Natural killer cell treated with Interleukin-12 subunit alpha and Interleukin-12 subunit beta and Interleukin-15 and Interleukin-18, amount 100 ng/mL, for 72 hours (primary cell): Measurements from ENCODE around the gene ZNF747. TPM values are rescaled to one million over a fixed set of nuclear protein-coding genes. Genes with fewer than 3 reads are reported as not detected.

Experiments used
- ATAC-seq, 2 donors: fragments of 150-1000 bp; cut with Tn5 transposase in 1 of 2; sonication (Bioruptor Pico), chemical (Tn5 transposase) in 1 of 2; 2 replicates each; pipeline ENCODE4 v1.10.0; 2021
- DNase-seq: peaks from one replicate; pipeline ENCODE4 v3.0.0; 2022; ENCODE audit warnings: low spot score
- H3K27ac Mint-ChIP-seq, 2 donors: 1 replicate in 1 of 2; 2 replicates in 1 of 2; pipeline ENCODE4 v1.8.0; 2022; ENCODE audit warnings: mixed read lengths in 2 of 2, mild to moderate bottlenecking in 1 of 2, moderate library complexity in 1 of 2
- H3K27me3 Mint-ChIP-seq, 2 donors: 1 replicate in 1 of 2; 2 replicates in 1 of 2; pipeline ENCODE4 v1.8.0; 2022; ENCODE audit warnings: mixed read lengths in 2 of 2
- H3K36me3 Mint-ChIP-seq: one replicate; pipeline ENCODE4 v1.8.0; 2022; ENCODE audit warnings: mixed read lengths
- H3K4me1 Mint-ChIP-seq, 2 donors: 1 replicate in 1 of 2; 2 replicates in 1 of 2; pipeline ENCODE4 v1.8.0; 2022; ENCODE audit warnings: low read depth in 2 of 2, mixed read lengths in 2 of 2, mild to moderate bottlenecking in 1 of 2
- H3K4me3 Mint-ChIP-seq: one replicate; pipeline ENCODE4 v1.8.0; 2022; ENCODE audit warnings: mixed read lengths
- H3K9me3 Mint-ChIP-seq: 2 replicates; pipeline ENCODE4 v1.8.0; 2022; ENCODE audit warnings: mixed read lengths
- total RNA-seq, 2 donors: library from RNA; stranded (reverse); gene quantifications; one replicate each; pipeline ENCODE4 v1.2.3, GENCODE V29; 2022

The ZNF747 gene
- total RNA-seq, 2 donors from 2014 or later, result 8.7 to 10.3 TPM

GRCh38 chr16:30499284-30499683 is 35.4 kb downstream of the ZNF747 start:
- DNase-seq (no peak), ATAC-seq (peak in 1 of 2 donors; percentile 28)
- Mint-ChIP-seq H3K27me3 (no peaks in the 10 kb centered on the region), H3K27ac (peak overlapping the region in 1 of 2 donors; percentile 22), H3K4me1 (peaks cover 4 to 24% of the 10 kb centered on the region in 2 donors), H3K9me3 (no peaks in the 10 kb centered on the region), H3K4me3 (no peak overlapping the region), H3K36me3 (peaks cover 23% of the 10 kb centered on the region)

- Mint-ChIP-seq H3K4me3 (no peak overlapping the region), H3K27me3 (no peaks in the 10 kb centered on the region), H3K27ac (peak overlapping the region; percentile 53 to 57), H3K9me3 (no peaks in the 10 kb centered on the region), H3K4me1 (peaks cover 21 to 34% of the 10 kb centered on the region in 2 donors), H3K36me3 (peaks cover 17% of the 10 kb centered on the region)
- ATAC-seq, result no peak
- no peak for DNase-seq
Observed at GRCh38 chr16:30494709-30495108, 39.9 kb downstream of the ZNF747 start.

GRCh38 chr16:30493941-30494488 is 40.6 kb downstream of the ZNF747 start:
- DNase-seq (no peak), ATAC-seq (peak in 1 of 2 donors; percentile 5)
- H3K27me3 Mint-ChIP-seq, result no peaks in the 10 kb centered on the region
- no peak overlapping the region for H3K4me3 Mint-ChIP-seq
- no peaks in the 10 kb centered on the region for H3K9me3 Mint-ChIP-seq
- H3K36me3 Mint-ChIP-seq, result peaks cover 13% of the 10 kb centered on the region
- peaks cover 21 to 33% of the 10 kb centered on the region in 2 donors for H3K4me1 Mint-ChIP-seq
- peak overlapping the region; percentile 53 to 57 for H3K27ac Mint-ChIP-seq

- Mint-ChIP-seq H3K4me1 (peaks cover 27 to 40% of the 10 kb centered on the region in 2 donors), H3K36me3 (peaks cover 17% of the 10 kb centered on the region), H3K9me3 (no peaks in the 10 kb centered on the region), H3K27ac (peak overlapping the region; percentile 47 to 88), H3K27me3 (no peaks in the 10 kb centered on the region), H3K4me3 (no peak overlapping the region)
- DNase-seq (no peak), ATAC-seq (peak; percentile 58 to 62)
Observed at GRCh38 chr16:30491744-30492308, 42.8 kb downstream of the ZNF747 start.

GRCh38 chr16:30491229-30491628 is 43.4 kb downstream of the ZNF747 start:
- Mint-ChIP-seq H3K27ac (peak overlapping the region; percentile 47 to 88), H3K4me1 (peaks cover 32 to 43% of the 10 kb centered on the region in 2 donors), H3K9me3 (no peaks in the 10 kb centered on the region), H3K36me3 (peaks cover 22% of the 10 kb centered on the region), H3K4me3 (no peak overlapping the region), H3K27me3 (no peaks in the 10 kb centered on the region)
- DNase-seq (no peak), ATAC-seq (no peak)

DNA sequence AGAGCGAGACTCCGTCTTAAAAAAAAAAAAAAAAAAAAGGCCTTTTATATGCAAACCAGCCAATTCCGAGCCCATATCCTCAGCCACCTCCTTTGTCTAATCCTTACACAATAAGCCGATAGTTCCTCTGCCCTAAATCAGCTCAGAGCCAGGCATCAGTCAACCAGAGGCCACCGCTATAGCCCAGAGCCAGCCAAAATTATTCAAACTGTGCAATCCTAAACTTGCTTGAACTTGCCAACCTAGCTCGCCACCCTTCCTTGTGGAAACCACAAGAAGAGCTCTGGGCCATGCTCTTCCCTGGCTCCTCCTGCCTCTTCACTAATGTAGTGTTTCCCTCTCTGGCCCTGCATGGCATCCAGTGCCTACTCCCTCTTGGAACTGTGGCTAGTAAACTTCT is 44.4 kb downstream of the ZNF747 start:
- peak overlapping the region; percentile 47 to 88 for H3K27ac Mint-ChIP-seq
- no peaks in the 10 kb centered on the region for H3K27me3 Mint-ChIP-seq
- ATAC-seq (no peak), DNase-seq (no peak)
- H3K4me3 Mint-ChIP-seq, result no peak overlapping the region
- H3K9me3 Mint-ChIP-seq, result no peaks in the 10 kb centered on the region
- H3K36me3 Mint-ChIP-seq, result peaks cover 28% of the 10 kb centered on the region
- H3K4me1 Mint-ChIP-seq, result peaks cover 35 to 44% of the 10 kb centered on the region in 2 donors

GRCh38 chr16:30488764-30489605 is 45.7 kb downstream of the ZNF747 start:
- Mint-ChIP-seq H3K27ac (peak overlapping the region; percentile 55 to 80), H3K4me1 (peaks cover 35 to 38% of the 10 kb centered on the region in 2 donors), H3K27me3 (no peaks in the 10 kb centered on the region), H3K36me3 (peaks cover 23% of the 10 kb centered on the region), H3K4me3 (no peak overlapping the region), H3K9me3 (no peaks in the 10 kb centered on the region)
- DNase-seq, result no peak
- ATAC-seq, result peak in 1 of 2 donors; percentile 3

DNA sequence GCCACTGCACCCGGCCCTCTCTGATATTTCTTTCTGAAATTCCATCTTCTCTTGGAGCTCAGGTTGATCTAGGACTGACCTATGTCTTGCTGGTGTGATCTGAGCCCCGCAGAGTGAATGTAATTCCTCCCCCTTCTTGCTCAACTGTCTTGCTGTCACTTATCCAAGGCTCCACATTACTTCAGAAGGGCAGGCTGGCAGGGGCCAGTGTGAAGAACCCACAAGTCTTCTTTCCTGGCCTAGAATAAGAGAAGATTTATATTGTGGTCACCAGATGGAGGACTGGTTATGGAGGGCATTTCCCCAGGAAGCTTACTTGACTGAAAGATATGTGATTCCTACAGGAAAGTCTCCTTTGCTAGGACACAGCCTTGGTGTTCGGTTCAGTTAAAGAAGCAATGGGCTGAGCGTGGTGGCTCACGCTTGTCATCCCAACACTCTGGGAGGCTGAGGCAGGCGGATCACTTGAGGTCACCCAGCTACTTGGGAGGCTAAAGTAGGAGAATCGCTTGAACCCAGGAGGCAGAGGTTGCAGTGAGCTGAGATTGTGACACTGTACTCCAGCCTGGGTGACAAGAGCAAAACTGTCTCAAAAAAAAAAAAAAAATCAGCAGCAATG is 48.7 kb downstream of the ZNF747 start:
- peaks cover 37% of the 10 kb centered on the region for H3K36me3 Mint-ChIP-seq
- no peaks in the 10 kb centered on the region for H3K27me3 Mint-ChIP-seq
- ATAC-seq (no peak), DNase-seq (no peak)
- no peaks in the 10 kb centered on the region for H3K9me3 Mint-ChIP-seq
- H3K4me3 Mint-ChIP-seq, result no peak overlapping the region
- H3K4me1 Mint-ChIP-seq, result peaks cover 41 to 48% of the 10 kb centered on the region in 2 donors
- peak overlapping the region; percentile 79 to 90 for H3K27ac Mint-ChIP-seq

DNA sequence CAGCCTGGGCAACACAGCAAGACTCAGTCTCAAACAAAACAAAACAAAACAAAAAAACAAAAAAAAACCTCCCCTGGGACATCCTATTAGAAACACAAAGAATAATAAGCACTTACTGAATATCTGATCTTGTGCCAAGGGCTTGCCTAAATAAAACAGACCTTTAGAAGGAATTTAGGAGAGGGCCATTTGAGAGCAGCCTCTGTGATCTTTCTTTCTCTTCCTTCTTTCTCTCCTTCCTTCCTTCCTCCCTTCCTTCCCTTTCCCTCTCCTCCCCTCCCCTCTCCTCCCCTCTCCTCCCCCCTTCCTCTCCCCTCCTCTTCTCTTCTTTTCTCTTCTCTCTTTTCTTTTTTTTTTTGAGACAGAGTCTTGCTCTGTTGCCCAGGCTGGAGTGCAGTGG is 49.8 kb downstream of the ZNF747 start:
- Mint-ChIP-seq H3K27me3 (no peaks in the 10 kb centered on the region), H3K9me3 (no peaks in the 10 kb centered on the region), H3K4me3 (no peak overlapping the region), H3K36me3 (peaks cover 37% of the 10 kb centered on the region), H3K27ac (peak overlapping the region; percentile 79 to 90), H3K4me1 (peaks cover 44 to 51% of the 10 kb centered on the region in 2 donors)
- ATAC-seq (no peak), DNase-seq (no peak)

GRCh38 chr16:30482366-30482765 is 52.3 kb downstream of the ZNF747 start:
- Mint-ChIP-seq H3K27me3 (no peaks in the 10 kb centered on the region), H3K36me3 (peaks cover 43% of the 10 kb centered on the region), H3K27ac (peak overlapping the region; percentile 79 to 90), H3K9me3 (no peaks in the 10 kb centered on the region), H3K4me1 (peaks cover 52 to 53% of the 10 kb centered on the region in 2 donors), H3K4me3 (peak overlapping the region; percentile 58)
- DNase-seq (no peak), ATAC-seq (peak in 1 of 2 donors; percentile 59)

DNA sequence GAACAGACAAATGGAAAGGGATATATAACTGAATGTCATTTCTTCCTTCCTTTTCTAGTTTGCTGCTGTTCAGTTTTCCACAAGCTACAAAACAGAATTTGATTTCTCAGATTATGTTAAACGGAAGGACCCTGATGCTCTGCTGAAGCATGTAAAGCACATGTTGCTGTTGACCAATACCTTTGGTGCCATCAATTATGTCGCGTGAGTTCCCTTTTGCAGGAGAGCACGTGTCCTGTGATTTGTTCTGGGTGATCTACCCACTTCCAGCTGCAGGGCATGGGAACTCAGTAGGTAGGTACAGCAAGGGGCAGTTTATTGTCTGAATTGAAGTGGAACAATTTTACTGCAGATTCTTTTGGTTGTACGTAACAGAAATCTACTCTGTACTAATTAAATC is 53.3 kb downstream of the ZNF747 start:
- ATAC-seq, result no peak
- H3K9me3 Mint-ChIP-seq, result no peaks in the 10 kb centered on the region
- peaks cover 47% of the 10 kb centered on the region for H3K36me3 Mint-ChIP-seq
- no peak for DNase-seq
- H3K4me1 Mint-ChIP-seq, result peaks cover 56 to 58% of the 10 kb centered on the region in 2 donors
- peak overlapping the region; percentile 79 to 90 for H3K27ac Mint-ChIP-seq
- H3K4me3 Mint-ChIP-seq, result peak overlapping the region; percentile 30
- H3K27me3 Mint-ChIP-seq, result no peaks in the 10 kb centered on the region
